OCI-LY1 (cell line): ENCODE results near the gene PPP1R14B.

Experiments
- H2AFZ ChIP-seq: fragments of 200-600 bp; sonication (generic), shearing (Covaris generic); 2 replicates; pipeline ENCODE4 v1.6.0; 2014; ENCODE audit warnings: antibody characterized with exemption, mild to moderate bottlenecking, low read length
- H3F3A ChIP-seq: fragments of 200-600 bp; sonication (generic), shearing (Covaris generic); 2 replicates; pipeline ENCODE4 v1.6.0; 2014; ENCODE audit warnings: mild to moderate bottlenecking, antibody characterized with exemption, low read length, moderate library complexity; ENCODE audit not compliant: insufficient read depth
- H3K27ac ChIP-seq: fragments of 200-600 bp; sonication (generic); 2 replicates; pipeline ENCODE4 v1.5.1; 2014; ENCODE audit warnings: low read length, mixed run types, mild to moderate bottlenecking, low read depth; ENCODE audit not compliant: poor library complexity, severe bottlenecking
- H3K27me3 ChIP-seq: fragments of 200-600 bp; sonication (generic); 2 replicates; pipeline ENCODE4 v1.6.0; 2014; ENCODE audit warnings: antibody characterized with exemption, mild to moderate bottlenecking, low read length, moderate library complexity; ENCODE audit not compliant: insufficient read depth
- H3K36me3 ChIP-seq: fragments of 200-600 bp; sonication (generic); 2 replicates; pipeline ENCODE4 v1.6.1; 2014; ENCODE audit warnings: mild to moderate bottlenecking, antibody characterized with exemption, low read length, moderate library complexity, mixed read lengths; ENCODE audit not compliant: insufficient read depth
- H3K4me1 ChIP-seq: fragments of 200-600 bp; sonication (generic); 2 replicates; pipeline ENCODE4 v1.5.1; 2014; ENCODE audit warnings: mild to moderate bottlenecking, low read length, moderate library complexity; ENCODE audit not compliant: insufficient read depth, severe bottlenecking
- H3K4me2 ChIP-seq: fragments of 200-600 bp; sonication (generic), shearing (Covaris generic); 2 replicates; pipeline ENCODE4 v1.6.1; 2014; ENCODE audit warnings: low read length
- H3K4me3 ChIP-seq: fragments of 200-600 bp; sonication (generic); 2 replicates; pipeline ENCODE4 v1.5.1; 2014; ENCODE audit warnings: low read length, low read depth, mild to moderate bottlenecking, mixed read lengths; ENCODE audit not compliant: poor library complexity, severe bottlenecking
- H3K79me2 ChIP-seq: fragments of 200-600 bp; shearing (Covaris generic); 2 replicates; pipeline ENCODE4 v1.6.1; 2016; ENCODE audit warnings: mixed run types, low read length, mixed read lengths; ENCODE audit not compliant: insufficient read depth
- H3K9ac ChIP-seq: fragments of 200-600 bp; sonication (generic), shearing (Covaris generic); 2 replicates; pipeline ENCODE4 v1.6.1; 2014; ENCODE audit warnings: mild to moderate bottlenecking, low read length, mixed read lengths
- H3K9me2 ChIP-seq: fragments of 200-600 bp; sonication (generic), shearing (Covaris generic); 2 replicates; pipeline ENCODE4 v1.6.1; 2014; ENCODE audit warnings: low read depth, mild to moderate bottlenecking, low read length, mixed read lengths
- H3K9me3 ChIP-seq: fragments of 200-600 bp; shearing (Covaris generic); 2 replicates; pipeline ENCODE4 v1.6.1; 2014; ENCODE audit warnings: low read length, mixed read lengths
- H4K20me1 ChIP-seq: fragments of 200-600 bp; sonication (generic), shearing (Covaris generic); 2 replicates; pipeline ENCODE4 v1.6.0; 2016; ENCODE audit warnings: mild to moderate bottlenecking, low read length; ENCODE audit not compliant: insufficient read depth
- CTCF ChIP-seq: fragments of 200-600 bp; sonication (generic), shearing (Covaris generic); IDR thresholded peaks from 2 replicates; pipeline ENCODE4 v1.5.1; 2017; ENCODE audit warnings: mild to moderate bottlenecking, antibody characterized with exemption, low read length, moderate library complexity, mixed read lengths
- EZH2 ChIP-seq: fragments of 200-600 bp; sonication (generic), shearing (Covaris generic); IDR thresholded peaks from 2 replicates; pipeline ENCODE4 v1.8.0; 2017; ENCODE audit warnings: borderline replicate concordance, mixed run types, mild to moderate bottlenecking, antibody characterized with exemption, low read length, moderate library complexity, mixed read lengths

Gene PPP1R14B

DNA sequence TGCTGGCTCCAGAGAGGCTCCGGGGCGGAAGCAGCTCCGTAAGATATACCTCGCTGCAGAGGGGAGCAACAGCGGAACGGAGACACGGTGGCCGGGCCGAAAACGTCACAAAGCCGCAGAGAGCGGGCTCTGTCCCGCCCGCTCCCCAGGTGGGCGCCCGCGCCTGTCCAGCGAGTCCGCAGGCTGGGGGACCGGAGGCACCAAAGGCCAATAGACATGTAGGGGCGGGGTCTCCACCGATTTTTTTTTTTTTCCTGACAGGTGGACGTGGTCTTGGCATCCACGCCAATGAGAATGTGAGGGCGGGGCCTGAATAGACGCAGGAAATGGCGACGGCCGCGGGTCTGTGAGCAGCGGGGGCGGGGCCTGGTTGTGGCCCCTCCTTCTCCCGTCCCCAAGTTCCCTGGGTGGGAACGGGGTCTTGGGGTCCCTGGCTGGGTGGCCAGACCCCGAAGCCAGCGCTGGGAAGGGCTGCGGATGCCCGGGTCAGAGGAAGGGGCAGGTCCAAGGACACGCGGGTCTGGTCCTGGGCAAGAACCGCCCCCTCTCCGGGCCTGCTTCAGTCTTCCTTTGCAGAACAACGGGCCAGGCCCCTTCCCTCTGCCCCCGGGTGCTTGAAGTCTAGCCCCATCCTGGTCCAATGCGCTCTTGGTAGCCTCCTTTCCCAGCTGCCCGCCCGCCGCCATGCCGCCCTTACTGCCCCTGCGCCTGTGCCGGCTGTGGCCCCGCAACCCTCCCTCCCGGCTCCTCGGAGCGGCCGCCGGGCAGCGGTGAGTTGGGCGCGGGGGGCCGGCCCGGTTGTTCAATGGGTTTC is 16.4 kb downstream of the PPP1R14B start, which contains the start of gene DNAJC4:
TSS of gene DNAJC4 (plus strand) at position 378 of the 814 bp plus-strand sequence. CDS start at position 685, 307 bp downstream.
- H3K4me3 ChIP-seq: peak within 1 kb of the TSS; percentile 68
- H4K20me1 ChIP-seq: no peaks in the 10 kb centered on the region
- no peak for TF ChIP-seq EZH2
- no peak for TF ChIP-seq CTCF
- H3K9ac ChIP-seq: peak within 1 kb of the TSS; percentile 71
- H3K9me3 ChIP-seq: no peaks in the 10 kb centered on the region
- peak within 1 kb of the TSS; percentile 79 for H3K27ac ChIP-seq
- peaks cover under 1% of the 10 kb centered on the region; the same call in 1 of the 2 replicates for H3K36me3 ChIP-seq
- no peaks in the 10 kb centered on the region for H3K79me2 ChIP-seq
- H3K4me2 ChIP-seq: peak within 1 kb of the TSS; percentile 79
- H3K27me3 ChIP-seq: no peaks in the 10 kb centered on the region
- peaks cover 58% of the 10 kb centered on the region for H3K4me1 ChIP-seq
- no peaks in the 10 kb centered on the region for H3F3A ChIP-seq
- H3K9me2 ChIP-seq: no peaks in the 10 kb centered on the region
- no peak within 1 kb of the TSS for H2AFZ ChIP-seq

- TF ChIP-seq CTCF: no peak
- TF ChIP-seq EZH2: no peak
- Histone ChIP-seq H3K9ac (peak overlapping the region; percentile 71), H3K27ac (peak overlapping the region; percentile 79), H3K36me3 (no peaks in the 10 kb centered on the region; the same call in 1 of the 2 replicates), H2AFZ (no peak overlapping the region), H3K9me2 (no peaks in the 10 kb centered on the region), H3K27me3 (no peaks in the 10 kb centered on the region), H3K79me2 (no peaks in the 10 kb centered on the region), H3K4me1 (peaks cover 59% of the 10 kb centered on the region), H3K4me2 (peak overlapping the region; percentile 79), H4K20me1 (no peaks in the 10 kb centered on the region), H3F3A (no peaks in the 10 kb centered on the region), H3K9me3 (no peaks in the 10 kb centered on the region), H3K4me3 (peak overlapping the region; percentile 68)
Measured at GRCh38 chr11:64229744-64230170, 17.0 kb downstream of the PPP1R14B start.

- Histone ChIP-seq H3K9me2 (no peaks in the 10 kb centered on the region), H2AFZ (no peak overlapping the region), H3K4me3 (peak overlapping the region; percentile 68), H3K9me3 (no peaks in the 10 kb centered on the region), H3K9ac (peak overlapping the region; percentile 71; the same call in 1 of the 2 replicates), H3K27me3 (no peaks in the 10 kb centered on the region), H3K79me2 (no peaks in the 10 kb centered on the region), H3K27ac (peak overlapping the region; percentile 79), H4K20me1 (no peaks in the 10 kb centered on the region), H3K36me3 (peaks cover 4% of the 10 kb centered on the region; the same call in 1 of the 2 replicates), H3K4me2 (peak overlapping the region; percentile 79), H3K4me1 (peaks cover 65% of the 10 kb centered on the region), H3F3A (no peaks in the 10 kb centered on the region)
- TF ChIP-seq CTCF (no peak), EZH2 (no peak)
Measured at GRCh38 chr11:64229090-64229743, 17.5 kb downstream of the PPP1R14B start.
